Lung (tissue), 12 donors: ENCODE results near the gene FRMD4A. TPM values are rescaled to one million over a fixed set of nuclear protein-coding genes. Genes with fewer than 3 reads are reported as not detected.

Experiments used
- ATAC-seq: fragments of 200-7000 bp; cut with Tn5 transposase; one replicate; pipeline ENCODE4 v1.9.1; 2020; ENCODE audit warnings: moderate number of reproducible peaks; ENCODE audit not compliant: insufficient read depth, low FRiP score
- DNase-seq, 3 donors: peaks; one replicate each; pipeline ENCODE4 v3.0.0-alpha.2; 2013 to 2017
- H3K27ac ChIP-seq, 2 donors: one replicate each; pipeline ENCODE4 v1.5.1; 2013; ENCODE audit warnings: mild to moderate bottlenecking in 2 of 2, moderate library complexity in 2 of 2, control low read depth in 1 of 2, inconsistent platforms in 1 of 2, low read depth in 1 of 2, low read length in 1 of 2
- H3K27me3 ChIP-seq, 3 donors: one replicate each; pipeline ENCODE4 v1.5.1; 2013; ENCODE audit warnings: low read length in 2 of 3; ENCODE audit not compliant: control insufficient read depth in 3 of 3, insufficient read depth in 3 of 3
- H3K36me3 ChIP-seq, 4 donors: one replicate each; pipeline ENCODE4 v1.5.1; 2013; ENCODE audit warnings: low read length in 4 of 4, mild to moderate bottlenecking in 1 of 4, moderate library complexity in 1 of 4; ENCODE audit not compliant: control insufficient read depth in 4 of 4, insufficient read depth in 4 of 4
- H3K4me1 ChIP-seq, 5 donors: one replicate each; pipeline ENCODE4 v1.5.1; 2013; ENCODE audit warnings: low read length in 5 of 5, mild to moderate bottlenecking in 2 of 5, moderate library complexity in 1 of 5; ENCODE audit not compliant: control insufficient read depth in 5 of 5, insufficient read depth in 5 of 5
- H3K4me3 ChIP-seq: one replicate; pipeline ENCODE4 v1.5.1; 2013; ENCODE audit warnings: mild to moderate bottlenecking, control low read depth, moderate library complexity
- H3K9ac ChIP-seq, 2 donors: one replicate each; pipeline ENCODE4 v1.5.1; 2013; ENCODE audit warnings: low read length in 2 of 2, control low read depth in 1 of 2; ENCODE audit not compliant: insufficient read depth in 1 of 2
- H3K9me3 ChIP-seq, 4 donors: one replicate each; pipeline ENCODE4 v1.5.1; 2013; ENCODE audit warnings: low read length in 3 of 4, mild to moderate bottlenecking in 1 of 4, moderate library complexity in 1 of 4; ENCODE audit not compliant: control insufficient read depth in 4 of 4, insufficient read depth in 3 of 4
- CTCF ChIP-seq: IDR thresholded peaks from 2 replicates; pipeline ENCODE4 v1.5.1; 2012; ENCODE audit warnings: mild to moderate bottlenecking; ENCODE audit errors: control extremely low read depth, extremely low read depth
- WGBS, 2 donors: extraction: QIAGEN DNeasy Blood & Tissue Kit; methylation state at CpG; one replicate each; pipeline ENCODE4 v1.1.7; 2013; 5-methylcytosine and 5-hydroxymethylcytosine counted together
- polyA plus RNA-seq, 2 donors: library from polyadenylated mRNA; stranded (reverse); fragments of 200-250 nt; gene quantifications; one replicate each; pipeline ENCODE4 v1.2.1, GENCODE V29; 2013
- total RNA-seq, 2 donors: library from RNA; depleted of rRNA in 1 of 2; stranded (reverse); fragments of >200 nt in 1 of 2; gene quantifications; one replicate each; pipeline ENCODE4 v1.2.1, GENCODE V29; 2014 to 2021
- donor health status: control.
- donor health status: control.
- donor health status: Bipolar disorder and iron deficiency.
- donor health status: healthy.
- donor health status: DM: yes; HTN: yes; CAD: no.

Gene FRMD4A
- total and polyA plus RNA-seq, 4 donors = 12.0 to 64.5 (median 29.3) TPM

GRCh38 chr10:13661256-13661655 is 669.5 kb downstream of the FRMD4A start:
- Histone ChIP-seq H3K9ac (no peak overlapping the region), H3K27ac (peak overlapping the region in 1 of 2 donors; percentile 26), H3K4me1 (peaks cover 0 to 39% (median 14%) of the 10 kb centered on the region in 5 donors), H3K4me3 (no peak overlapping the region), H3K27me3 (no peaks in the 10 kb centered on the region), H3K36me3 (peaks cover 15 to 26% (median 23%) of the 10 kb centered on the region in 4 donors), H3K9me3 (no peaks in the 10 kb centered on the region)
- ATAC-seq = no peak
- 64 to 74% methylated on average over 8 of the region's 8 CpGs for WGBS, 2 donors
- TF ChIP-seq CTCF = no peak
- DNase-seq = peak; percentile 54 to 71 (median 63)

GRCh38 chr10:13660551-13660920 is 670.2 kb downstream of the FRMD4A start:
- Histone ChIP-seq H3K27ac (peak overlapping the region in 1 of 2 donors; percentile 48), H3K36me3 (peaks cover 17 to 30% (median 20%) of the 10 kb centered on the region in 4 donors), H3K9me3 (no peaks in the 10 kb centered on the region), H3K27me3 (no peaks in the 10 kb centered on the region), H3K9ac (no peak overlapping the region), H3K4me3 (no peak overlapping the region), H3K4me1 (peaks cover 0 to 39% (median 14%) of the 10 kb centered on the region in 5 donors)
- DNase-seq = peak in 2 of 3 donors; percentile 47 to 60
- TF ChIP-seq CTCF = no peak
- ATAC-seq = no peak
- 57 to 61% methylated on average over 7 of the region's 7 CpGs for WGBS, 2 donors

DNA sequence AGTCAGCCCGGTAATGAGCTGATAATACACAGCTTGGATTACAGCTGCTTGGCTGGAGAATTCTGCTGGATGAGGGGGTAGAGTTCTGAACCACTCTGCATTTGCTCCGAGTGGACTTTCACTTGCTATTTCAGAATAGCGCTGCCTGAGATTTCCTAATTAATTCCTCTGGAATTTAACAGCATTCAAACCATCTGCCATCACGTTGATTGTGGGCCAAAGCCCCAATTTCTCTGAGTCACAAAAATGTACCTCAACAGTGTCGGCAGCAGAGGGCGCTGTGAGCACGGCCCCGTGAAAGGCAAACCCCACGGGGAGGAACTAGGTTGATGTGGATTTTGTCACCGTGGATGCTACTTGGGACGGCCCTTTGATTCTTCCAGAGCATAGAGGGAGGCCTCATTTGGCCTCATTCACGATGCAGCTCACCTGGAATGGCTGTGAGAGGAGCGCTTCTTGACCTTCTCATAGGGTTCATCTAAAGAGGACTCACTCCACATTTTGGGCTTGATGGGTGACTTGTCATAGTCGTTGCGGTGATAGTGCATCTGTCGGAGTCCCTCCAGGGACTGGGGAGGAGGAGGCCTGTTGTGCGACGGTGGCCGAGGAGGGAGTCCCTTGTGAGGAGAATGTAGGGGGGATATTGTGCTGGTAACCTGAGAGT is 670.7 kb downstream of the FRMD4A start:
- Histone ChIP-seq H3K4me1 (peaks cover 0 to 39% (median 14%) of the 10 kb centered on the region in 5 donors), H3K9ac (no peak overlapping the region), H3K9me3 (no peaks in the 10 kb centered on the region), H3K27me3 (no peaks in the 10 kb centered on the region), H3K4me3 (no peak overlapping the region), H3K36me3 (peaks cover 14 to 31% (median 18%) of the 10 kb centered on the region in 4 donors), H3K27ac (peak overlapping the region in 1 of 2 donors; percentile 48)
- peak; percentile 91 to 97 (median 96) for DNase-seq
- peak; percentile 76 for ATAC-seq
- peak; percentile 78 for TF ChIP-seq CTCF
- 27 to 28% methylated on average over 19 of the region's 19 CpGs for WGBS, 2 donors
